GM12872 (cell line): ENCODE results near the gene NFE2L3.

Experiments
- CTCF ChIP-seq: IDR thresholded peaks from 3 replicates; pipeline ENCODE4 v1.5.1; 2011; ENCODE audit warnings: low read depth, mild to moderate bottlenecking, low read length, moderate library complexity; ENCODE audit not compliant: insufficient read depth

NFE2L3 gene

GRCh38 chr7:26200444-26201246 is 48.6 kb downstream of the NFE2L3 start, which contains the start of gene HNRNPA2B1:
Gene HNRNPA2B1, minus strand, starts transcription at chr7:26200746. Its CDS starts 169 bp downstream, at chr7:26200577.
- TF ChIP-seq CTCF, result no peak

DNA sequence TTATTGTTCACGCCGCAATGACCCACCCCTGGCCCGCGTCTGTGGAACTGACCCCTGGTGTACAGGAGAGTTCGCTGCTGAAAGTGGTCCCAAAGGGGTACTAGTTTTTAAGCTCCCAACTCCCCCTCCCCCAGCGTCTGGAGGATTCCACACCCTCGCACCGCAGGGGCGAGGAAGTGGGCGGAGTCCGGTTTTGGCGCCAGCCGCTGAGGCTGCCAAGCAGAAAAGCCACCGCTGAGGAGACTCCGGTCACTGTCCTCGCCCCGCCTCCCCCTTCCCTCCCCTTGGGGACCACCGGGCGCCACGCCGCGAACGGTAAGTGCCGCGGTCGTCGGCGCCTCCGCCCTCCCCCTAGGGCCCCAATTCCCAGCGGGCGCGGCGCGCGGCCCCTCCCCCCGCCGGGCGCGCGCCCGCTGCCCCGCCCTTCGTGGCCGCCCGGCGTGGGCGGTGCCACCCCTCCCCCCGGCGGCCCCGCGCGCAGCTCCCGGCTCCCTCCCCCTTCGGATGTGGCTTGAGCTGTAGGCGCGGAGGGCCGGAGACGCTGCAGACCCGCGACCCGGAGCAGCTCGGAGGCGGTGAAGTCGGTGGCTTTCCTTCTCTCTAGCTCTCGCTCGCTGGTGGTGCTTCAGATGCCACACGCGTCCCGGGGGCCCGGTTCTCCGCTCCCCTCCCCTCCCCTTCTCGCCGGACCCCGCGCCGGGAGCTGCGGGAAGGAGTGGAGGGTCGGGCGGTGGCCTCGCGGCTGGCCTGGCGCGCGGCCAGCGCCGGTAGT is 49.4 kb downstream of the NFE2L3 start, which contains the start of gene CBX3:
CBX3 (plus strand) TSS at position 499 of the 772 bp plus-strand sequence. CDS start 1,254 bp downstream, outside the sequence.
- no peak for TF ChIP-seq CTCF

- no peak for TF ChIP-seq CTCF
These were observed 50.3 kb downstream of the NFE2L3 start for GRCh38 chr7:26202019-26202990.

DNA sequence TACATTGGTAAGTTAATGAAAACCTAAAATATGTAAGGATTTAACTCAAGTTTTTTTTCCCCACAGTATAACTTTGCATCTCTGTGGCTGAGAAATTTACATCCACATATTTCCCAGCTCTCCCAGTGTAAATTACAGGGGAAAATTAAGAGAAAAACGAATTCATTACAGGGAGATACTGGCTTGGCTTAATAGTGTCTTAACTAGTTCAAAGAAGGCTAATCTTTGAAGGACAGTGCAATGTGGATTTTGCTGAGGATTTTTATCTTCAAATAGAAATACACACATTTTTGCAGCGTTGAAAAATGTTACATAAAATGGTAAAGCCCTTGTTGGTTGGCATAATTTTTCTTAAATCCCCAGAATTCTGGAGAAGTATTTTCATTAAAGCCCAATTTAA is 51.0 kb downstream of the NFE2L3 start:
- TF ChIP-seq CTCF, result no peak

DNA sequence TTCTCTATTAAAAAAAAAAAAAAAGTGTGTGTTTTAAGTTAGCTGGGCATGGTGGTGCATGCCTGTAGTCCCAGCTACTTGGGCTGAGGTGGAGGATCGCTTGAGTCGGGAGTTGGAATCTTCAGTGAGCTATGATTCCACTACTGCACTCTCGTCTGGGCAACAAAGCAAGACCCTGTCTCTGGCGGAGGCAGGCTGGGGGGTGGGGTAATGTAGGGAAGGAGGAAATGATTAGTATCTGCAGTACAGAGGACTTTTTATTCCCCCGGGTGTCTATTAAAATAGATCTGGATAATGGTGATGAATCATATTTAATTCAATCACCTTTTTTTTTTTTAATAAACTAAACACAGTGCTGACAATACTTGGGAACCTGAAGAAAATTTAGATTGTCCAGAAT is 56.0 kb downstream of the NFE2L3 start:
- no peak for TF ChIP-seq CTCF

- no peak for TF ChIP-seq CTCF
These were observed 61.1 kb downstream of the NFE2L3 start for GRCh38 chr7:26212921-26213718.
